Measurements from ENCODE around the gene CCIN.
"Not testable (repeated sequence)": the region's sequence is repeated elsewhere in the genome, so short reads cannot be mapped to it uniquely, and the experiment has no call there.

Gene CCIN

DNA sequence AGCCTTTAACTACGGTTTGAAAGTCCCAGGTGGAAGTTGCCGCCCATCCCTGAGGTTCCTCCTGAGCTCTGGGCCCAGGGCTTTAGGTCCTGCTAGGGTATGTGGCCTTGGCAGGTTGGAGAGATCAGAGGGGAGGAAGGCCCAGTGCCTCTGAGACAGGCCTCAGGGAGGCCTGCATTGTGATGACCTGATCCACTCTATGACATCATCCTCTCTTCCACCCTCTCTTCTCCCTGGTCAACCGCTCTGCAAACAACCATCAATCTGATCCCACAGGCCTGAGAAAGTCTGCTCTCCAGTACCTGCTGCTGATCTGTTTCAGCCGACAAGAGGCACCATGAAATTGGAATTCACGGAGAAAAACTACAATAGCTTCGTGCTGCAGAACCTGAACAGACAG is at the start of gene CCIN:
TSS of gene CCIN (plus strand) at position 223 of the 400 bp plus-strand sequence. CDS start at position 338, 115 bp downstream.
- DNase-seq = no peak

DNA sequence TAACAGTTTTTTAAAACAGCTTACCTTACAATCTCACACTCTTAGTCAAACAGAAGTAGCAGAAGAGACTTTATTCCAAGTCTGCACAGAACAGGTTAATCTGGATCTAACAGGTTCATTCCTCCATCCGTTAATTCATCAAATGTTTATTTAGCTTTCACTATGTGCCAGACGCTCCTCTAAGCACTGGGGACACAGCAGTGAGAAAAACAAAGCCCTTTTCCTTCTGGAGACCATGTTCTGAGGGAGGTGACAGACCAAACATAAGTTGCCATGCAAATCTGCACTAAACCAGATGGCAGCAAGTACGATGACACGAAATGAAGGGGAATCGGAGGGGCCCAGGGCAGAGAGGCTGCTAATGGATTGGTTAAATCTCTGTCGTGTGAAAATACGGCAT is 49.7 kb upstream of the CCIN start:
- no peak for DNase-seq

- no peak for DNase-seq
These were observed 48.5 kb upstream of the CCIN start for GRCh38 chr9:36120705-36121104.

DNA sequence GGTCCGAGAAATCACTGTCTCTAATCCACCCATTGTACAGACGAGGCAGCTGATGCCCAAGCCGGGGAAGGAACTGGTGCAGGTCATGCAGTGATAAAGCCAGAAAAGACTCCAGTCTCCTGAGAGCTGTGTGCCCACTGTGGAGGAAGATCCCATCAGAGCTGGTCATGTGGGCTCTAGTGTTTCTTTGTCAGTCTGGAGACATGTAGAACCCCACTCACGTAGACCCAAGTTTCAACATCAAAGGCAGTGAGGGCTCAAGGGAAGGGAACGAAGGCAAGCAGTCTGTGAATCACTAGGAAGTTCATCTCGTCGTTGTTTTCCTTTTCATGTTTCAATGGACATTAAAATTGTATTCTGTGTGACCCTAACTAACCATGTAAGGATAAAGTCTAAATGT is 47.2 kb upstream of the CCIN start:
- no peak for DNase-seq

GRCh38 chr9:36123515-36123914 is 45.7 kb upstream of the CCIN start:
- DNase-seq = no peak

GRCh38 chr9:36125062-36125855 is 43.9 kb upstream of the CCIN start:
- no peak for DNase-seq

DNA sequence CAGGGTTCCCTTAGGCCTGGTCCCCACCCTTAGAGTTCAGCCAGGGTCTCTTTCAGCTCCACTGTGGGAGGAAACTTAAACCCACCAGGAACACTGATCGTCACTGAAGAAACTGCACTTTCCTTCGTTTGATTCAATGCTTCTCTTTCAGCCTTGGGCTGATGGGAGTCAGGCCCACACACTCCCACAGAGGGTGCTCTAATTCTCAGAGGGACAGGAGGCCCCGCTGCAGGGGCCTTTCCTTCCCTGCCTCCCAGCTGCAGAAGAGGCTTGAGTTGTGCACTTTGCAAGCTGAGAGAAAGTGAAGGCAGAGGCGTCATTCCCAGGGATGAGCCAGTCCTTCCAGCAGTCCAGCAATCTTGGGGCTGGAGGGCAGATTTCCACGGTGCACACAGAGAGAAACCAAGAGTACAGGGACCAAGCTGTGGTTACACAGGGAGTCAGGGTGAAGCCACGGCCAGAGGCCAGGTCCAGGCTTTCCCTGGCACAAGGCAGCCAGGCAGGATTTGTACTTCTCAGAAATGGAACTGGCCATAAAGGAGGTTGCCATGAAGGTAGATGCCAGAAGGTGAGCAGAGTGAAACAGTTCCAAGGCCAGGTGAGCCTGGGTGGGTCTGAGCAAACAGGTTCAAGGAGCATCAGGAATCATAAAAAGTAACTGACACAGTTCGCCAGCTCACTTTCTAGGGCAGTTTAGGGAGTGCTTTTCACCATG is 43.0 kb upstream of the CCIN start:
- no peak for DNase-seq

GRCh38 chr9:36127652-36128244 is 41.4 kb upstream of the CCIN start:
- DNase-seq = no peak

DNA sequence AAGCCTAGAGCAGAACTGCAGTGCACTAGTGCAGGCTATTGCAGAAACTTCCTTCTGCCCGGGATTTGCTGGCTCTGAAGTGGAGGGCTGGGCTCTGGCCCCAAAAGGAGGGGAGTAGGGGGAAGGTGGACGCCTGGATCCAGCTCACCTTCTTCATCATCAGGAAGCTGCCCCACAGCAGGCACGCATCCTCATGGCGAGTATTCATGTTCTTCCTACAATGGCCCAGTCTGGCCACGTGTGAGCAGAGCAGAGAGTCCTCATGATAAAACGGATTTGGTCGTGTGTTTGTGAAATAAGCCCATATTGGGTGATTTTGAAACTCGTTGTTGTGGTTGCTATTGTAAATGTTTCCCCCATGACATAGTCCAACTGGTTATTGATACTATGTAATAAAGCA is 40.8 kb upstream of the CCIN start:
- DNase-seq = no peak

DNA sequence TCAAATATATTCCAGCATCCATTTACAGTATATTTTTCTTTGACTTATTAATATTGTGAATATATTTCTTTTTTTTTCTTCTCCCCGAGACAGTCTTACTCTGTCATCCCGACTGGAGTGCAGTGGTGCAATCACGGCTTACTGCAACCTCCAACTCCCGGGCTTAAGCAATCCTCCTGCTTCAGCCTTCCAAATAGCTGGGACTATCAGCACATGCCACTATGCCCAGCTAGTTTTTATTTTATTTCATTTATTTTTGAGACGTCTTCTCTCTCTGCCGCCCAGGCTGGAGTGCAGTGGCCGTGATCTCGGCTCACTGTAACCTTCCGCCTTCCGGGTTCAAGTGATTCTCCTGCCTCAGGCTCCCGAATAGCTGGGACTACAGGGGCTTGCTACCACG is 40.0 kb upstream of the CCIN start:
- DNase-seq = no peak

DNA sequence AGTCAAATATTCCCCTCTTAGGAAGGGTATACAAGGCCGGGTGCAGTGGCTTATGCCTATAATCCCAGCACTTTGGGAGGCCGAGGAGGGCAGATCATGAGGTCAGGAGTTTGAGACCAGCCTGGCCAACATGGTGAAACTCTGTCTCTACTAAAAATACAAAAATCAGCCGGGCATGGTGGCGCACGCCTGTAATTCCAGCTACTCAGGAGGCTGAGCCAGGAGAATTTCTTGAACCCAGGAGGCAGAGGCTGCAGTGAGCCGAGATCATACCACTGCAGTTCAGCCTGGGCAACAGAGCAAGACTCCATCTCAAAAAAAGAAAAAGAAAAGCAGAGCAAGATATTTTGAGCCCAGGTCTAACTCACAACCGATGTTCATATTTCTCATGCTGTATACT is 37.5 kb upstream of the CCIN start:
- DNase-seq = not testable (repeated sequence)

- no peak for DNase-seq
These were observed 37.1 kb upstream of the CCIN start for GRCh38 chr9:36132086-36132485.

DNA sequence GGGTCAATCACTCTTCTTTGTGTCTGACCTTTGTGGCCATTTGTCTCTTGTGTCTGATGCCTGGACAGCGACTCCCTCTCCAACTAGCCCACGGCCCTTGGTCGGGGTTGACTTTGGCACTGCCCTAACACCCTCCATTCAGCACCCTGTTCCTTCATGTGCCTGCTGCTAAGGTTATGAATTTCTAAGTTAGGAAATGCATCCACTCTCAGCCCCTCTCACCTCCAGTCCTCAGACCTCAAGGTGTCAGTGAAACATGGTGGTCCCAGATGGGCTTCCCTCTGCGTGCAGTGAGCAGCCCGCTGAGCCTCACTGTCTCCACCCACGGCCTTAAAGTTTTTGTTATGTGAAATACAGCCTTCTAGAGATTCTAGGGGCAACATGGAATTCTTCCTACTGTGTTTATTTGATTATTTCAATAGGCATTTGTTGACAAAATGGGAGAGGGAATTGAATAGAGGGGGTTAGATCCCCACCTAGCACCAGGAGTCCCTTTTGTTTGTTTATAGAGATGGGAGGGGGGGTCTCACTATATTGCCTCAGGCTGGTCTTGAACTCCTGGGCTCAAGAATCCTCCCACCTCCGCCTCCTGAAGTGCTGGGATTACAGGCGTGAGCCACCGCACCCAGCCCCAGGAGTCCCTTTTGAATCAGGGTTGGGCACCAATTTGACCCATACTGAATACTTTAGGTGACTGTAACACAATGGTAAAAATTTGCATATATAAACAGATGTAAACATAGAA is 34.3 kb upstream of the CCIN start:
- DNase-seq = no peak

DNA sequence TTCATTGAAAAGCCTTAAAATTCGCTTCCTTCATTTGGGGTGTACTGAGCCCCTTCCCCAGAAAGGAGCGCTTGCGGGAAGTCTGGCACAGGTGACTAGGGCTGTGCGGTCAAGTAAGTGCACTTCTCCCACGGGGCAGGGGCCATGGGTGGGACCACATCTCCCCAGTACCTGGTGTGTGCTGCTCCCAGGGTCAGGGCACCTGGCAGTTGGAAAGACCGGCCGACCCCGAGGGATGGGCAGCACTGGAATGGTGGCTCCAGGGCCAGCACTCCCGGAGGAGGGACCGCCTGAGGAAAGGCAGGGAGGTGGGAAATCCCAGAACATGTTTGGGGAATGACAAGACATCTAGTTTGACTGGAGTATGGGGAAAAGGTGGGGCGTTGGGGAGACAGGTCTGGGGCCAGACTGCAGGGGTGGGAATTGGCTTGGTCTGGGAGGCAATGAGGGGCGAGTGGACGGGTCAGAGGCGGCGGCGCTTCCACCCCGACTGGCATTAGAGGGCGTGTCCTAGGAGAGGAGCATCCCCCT is 33.4 kb upstream of the CCIN start:
- no peak for DNase-seq

DNA sequence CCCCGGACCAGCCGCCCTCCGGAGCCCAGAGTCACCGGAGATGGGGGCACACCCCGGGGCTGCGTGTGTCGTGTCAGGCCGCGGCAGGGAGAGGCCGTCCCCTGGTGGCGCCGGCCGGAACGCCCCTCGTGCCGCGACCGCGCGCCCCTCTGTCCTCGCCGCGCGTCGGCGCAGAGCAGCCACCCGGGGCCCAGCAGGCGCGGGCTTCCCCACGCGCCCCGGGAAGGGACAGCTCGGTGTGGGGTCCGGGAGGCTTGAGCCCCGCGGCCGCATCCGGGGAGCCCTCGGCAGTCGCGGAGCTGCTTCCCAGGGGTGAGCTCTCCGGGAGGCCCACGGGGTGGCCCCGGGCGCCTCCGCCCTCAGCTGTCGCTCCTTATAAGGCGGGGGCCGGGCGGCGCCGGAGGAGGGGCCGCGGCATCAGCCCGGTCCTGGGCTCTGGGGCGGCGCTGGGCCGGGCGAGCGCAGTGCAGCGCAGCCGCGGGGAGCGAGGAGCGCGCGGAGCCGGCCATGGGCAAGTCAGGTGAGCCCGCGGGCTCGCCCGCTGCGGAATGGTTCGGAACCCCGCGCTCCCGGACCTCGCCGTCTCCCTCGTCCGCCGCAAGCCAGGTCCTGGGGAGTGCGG is 32.8 kb upstream of the CCIN start, which contains the start of gene GLIPR2:
TSS of gene GLIPR2 (plus strand) at position 462 of the 622 bp plus-strand sequence. CDS start at position 508, 46 bp downstream.
- no peak for DNase-seq

DNA sequence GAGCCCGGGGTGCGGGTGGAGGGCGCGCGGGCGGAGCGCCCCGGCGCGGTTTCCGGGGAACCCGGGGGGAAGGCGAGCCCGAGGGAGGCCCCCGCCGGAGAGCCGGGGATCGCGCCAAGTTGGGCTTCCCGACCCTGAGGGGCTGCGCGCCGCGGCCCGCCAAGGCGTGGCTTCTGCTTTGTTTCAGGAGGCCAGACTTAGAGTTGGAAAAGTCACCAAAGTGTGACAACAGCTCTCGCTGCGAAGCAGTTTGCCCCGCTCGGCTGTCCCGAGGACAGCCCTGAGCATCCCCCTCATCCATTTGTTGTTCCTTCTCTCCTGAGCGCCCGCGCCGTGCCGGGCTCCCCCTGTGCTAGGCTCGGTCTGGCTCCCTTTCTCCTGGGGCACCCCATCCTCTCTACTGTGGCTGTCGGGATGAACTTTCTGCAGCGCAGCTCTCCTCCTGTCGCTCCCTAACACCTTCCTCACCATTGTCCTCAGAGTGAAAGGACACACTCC is 32.2 kb upstream of the CCIN start:
- no peak for DNase-seq

GRCh38 chr9:36137392-36138004 is 31.7 kb upstream of the CCIN start:
- no peak for DNase-seq

DNA sequence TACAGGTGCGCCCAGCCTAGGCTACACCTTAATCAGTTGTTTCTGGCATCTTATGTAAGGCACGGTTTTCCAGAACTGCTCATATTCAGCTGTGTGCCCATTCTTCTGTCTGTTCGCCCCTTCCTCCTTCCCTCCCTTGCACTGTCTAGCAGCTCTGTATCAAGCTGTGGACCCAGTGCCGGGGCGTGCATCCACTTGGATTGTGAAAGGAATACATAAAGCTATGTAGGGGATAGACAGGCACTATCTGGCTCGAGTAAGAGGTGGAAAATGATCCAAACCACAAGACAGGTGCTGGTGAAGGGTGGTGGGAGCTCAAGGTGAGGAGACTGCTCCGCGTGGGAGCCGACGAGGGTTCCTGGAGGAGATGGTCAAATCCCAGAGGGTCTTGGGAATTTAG is 30.7 kb upstream of the CCIN start:
- no peak for DNase-seq

GRCh38 chr9:36138901-36139300 is 30.3 kb upstream of the CCIN start:
- no peak for DNase-seq

DNA sequence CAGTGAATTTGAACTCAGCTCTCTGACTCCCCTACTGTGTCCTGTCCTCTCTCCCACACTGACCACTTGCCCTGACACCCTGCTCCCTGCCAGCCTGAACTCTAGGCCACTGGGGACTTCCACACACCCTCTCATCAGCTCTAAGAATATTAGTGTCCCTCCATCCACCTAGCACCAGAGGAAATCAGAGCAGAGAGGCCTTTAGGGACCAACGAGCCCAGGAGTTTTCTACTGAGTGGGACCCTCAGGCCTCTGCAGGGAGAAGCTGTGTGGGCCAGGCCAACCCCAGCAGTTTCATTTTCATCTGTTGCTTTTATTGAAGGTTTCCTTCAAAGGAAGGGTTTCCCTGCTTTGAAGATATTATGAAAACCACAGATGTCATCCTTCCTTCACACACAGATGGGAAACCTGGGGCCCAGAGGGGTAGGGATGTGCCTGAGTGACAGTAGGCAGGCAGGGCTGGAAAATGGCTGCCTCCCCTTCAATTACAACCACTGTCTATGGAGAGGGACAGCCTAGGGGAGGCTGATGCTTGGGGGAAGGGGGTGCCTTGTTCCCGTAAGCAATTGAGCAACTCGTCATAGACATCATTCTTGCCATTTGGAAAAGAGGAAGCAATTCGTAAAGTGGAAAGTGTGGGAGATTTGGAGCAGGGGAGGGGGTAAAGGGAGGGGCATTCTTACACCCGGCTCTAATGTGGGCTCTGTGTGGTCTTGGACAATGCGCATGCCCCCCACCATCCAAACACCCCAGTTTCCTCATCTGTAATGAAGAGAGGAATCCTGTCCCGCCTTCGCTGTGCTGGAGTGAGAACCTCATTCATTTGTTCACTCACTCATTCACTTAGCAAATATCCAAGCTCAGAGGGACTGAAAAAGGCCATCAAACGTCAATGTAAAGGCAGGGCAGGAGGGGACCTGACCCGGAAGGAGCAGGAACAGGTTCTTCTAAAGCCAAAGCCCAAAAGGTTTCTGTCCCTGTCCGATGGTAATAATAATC is 28.8 kb upstream of the CCIN start:
- DNase-seq = no peak

- no peak for DNase-seq
These were observed 27.9 kb upstream of the CCIN start for GRCh38 chr9:36141288-36141687.

All from amniotic stem cell (primary cell).